ENCODE results near the gene ZNF860.
A peak's percentile ranks its signal among the peaks of the same experiment; 100 is the strongest.

Gene ZNF860

DNA sequence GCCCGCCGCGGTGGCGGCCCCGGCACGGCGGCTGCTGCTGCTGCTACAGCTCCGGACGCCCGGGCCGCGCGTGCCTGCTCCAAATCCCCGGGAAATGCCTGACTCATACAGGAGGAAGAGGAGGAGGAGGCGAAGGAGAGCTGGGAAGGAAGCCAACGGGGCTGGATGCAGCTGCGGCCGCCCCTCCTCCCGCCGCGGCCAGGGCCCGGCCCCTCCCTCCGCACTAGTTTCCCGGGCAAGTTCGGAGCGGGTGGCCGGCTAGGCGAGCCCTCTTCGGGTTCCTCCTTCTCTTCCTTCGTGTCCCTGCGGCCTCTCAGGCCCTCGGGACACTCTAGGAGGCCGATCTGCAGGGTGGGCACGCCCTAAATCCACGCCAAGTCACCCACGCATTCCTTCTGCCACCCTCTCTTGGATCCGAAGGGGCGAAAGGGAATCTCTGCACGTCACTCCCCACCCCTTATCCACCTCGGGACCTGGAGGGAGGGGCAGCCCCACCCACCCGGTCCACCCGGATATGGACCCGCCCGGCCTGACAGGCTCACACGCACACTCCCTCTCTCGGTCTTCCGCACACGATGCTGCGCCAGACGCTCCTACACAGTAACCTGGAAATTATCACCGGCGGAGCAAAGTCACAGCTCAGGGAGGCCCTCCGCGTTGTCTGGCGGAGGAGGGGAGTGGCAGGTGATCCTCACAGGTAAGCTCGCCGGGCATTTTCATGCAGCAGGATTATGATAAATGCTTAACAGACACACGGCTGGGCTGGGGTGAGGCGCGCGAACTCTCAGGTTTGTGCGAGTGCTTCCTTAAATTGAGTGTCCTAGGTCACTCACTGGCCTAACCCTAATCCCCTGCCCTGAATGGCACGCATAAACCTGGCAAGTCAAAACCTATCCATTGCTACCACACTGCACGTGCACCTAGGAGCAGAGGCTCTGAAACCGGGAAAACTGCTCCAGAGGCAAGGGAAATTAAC, at the start of gene ZNF860, which contains the start of gene OSBPL10:
TSS of gene ZNF860 (plus strand) at position 545 of the 976 bp plus-strand sequence. CDS start 7,330 bp downstream, outside the sequence.
TSS of gene OSBPL10 (minus strand) at position 57 of the 976 bp plus-strand sequence. CDS start 83 bp downstream, outside the sequence.
- DNase-seq (ENCODE audit: low read depth): peak; percentile 92

- DNase-seq (ENCODE audit: low read depth): no peak
Observed at GRCh38 chr3:31932990-31933389, 48.6 kb upstream of the ZNF860 start.

DNA sequence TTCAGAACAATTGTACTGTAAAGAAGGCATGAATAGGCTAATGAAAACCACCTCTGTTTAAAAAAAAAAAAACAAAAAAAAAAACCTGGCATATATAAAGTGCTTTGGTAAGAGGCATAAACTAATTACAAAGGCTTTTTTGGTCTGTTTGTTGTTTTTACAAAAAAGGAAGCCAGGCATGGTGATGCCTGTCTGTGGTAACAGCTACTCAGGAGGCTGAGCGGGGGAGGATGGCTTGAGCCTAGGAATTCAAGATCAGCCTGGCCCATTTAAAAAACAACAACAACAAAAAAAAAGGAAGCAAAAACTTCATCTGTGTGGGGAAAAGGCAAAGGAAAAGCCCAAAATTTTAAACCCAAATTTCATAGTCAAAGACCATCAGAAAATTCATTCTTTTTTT, 47.5 kb upstream of the ZNF860 start:
- peak; percentile 84 for DNase-seq (ENCODE audit: low read depth)

DNA sequence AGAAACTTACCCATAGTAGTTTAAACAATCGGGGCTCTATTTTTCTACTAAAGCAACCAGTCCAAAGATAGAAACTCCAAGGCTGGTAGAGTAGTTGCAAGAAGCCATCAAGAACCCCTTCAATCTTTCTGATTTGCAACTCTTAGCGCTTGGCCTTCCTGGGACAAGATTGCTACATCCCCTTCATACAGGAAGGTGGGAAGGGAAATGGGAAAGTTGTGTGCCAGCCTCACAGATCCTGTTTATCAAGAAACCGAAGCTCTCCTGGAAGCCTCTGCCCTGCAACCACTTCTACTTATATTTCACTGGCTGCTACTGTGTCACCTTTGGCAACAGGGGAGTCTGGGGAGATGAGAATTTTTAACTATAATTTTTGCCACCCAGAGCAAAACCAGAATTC, 46.7 kb upstream of the ZNF860 start:
- peak; percentile 76 for DNase-seq (ENCODE audit: low read depth)

- DNase-seq (ENCODE audit: low read depth): peak; percentile 97
Observed at GRCh38 chr3:31936420-31937060, 45.0 kb upstream of the ZNF860 start.

GRCh38 chr3:31937225-31937624, 44.3 kb upstream of the ZNF860 start:
- peak; percentile 25 for DNase-seq (ENCODE audit: low read depth)

DNA sequence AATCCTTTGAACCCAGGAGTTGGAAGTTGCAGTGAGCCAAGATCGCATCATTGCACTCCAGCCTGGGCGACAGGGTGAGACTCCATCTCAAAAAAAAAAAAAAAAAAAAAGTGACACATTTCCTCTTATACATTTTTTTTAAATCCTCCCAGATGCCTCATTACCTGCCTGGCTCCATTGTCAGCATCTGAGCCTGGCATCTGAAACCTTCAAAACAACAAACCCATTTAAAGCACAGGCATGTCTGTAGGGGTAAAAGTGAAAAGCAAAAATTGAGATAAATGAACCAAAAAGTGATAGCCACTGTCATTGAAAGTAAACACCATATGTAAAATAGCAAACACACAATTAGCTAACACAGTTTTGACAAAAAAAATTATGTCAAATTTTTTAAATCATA, 39.1 kb upstream of the ZNF860 start:
- DNase-seq (ENCODE audit: low read depth): no peak

DNA sequence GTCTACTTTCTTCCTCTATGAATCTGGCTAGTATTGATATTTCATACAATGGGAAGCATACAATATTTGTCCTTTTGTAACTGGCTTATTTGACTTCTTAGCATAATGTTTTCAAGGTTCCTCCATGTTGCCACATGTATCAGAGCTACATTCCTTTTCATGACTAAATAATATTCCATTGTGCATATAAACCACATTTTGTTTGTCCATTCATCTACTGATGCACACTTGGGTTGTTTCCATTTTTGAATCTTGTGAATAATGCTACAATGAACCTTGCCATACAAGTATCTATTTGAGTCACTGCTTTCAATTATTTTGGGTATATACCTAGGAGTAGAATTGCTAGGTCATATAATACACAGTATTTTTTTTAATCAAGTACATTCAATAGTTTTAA, 38.5 kb upstream of the ZNF860 start:
- no peak for DNase-seq (ENCODE audit: low read depth)

- no peak for DNase-seq (ENCODE audit: low read depth)
Observed at GRCh38 chr3:31945738-31946052, 35.9 kb upstream of the ZNF860 start.

DNA sequence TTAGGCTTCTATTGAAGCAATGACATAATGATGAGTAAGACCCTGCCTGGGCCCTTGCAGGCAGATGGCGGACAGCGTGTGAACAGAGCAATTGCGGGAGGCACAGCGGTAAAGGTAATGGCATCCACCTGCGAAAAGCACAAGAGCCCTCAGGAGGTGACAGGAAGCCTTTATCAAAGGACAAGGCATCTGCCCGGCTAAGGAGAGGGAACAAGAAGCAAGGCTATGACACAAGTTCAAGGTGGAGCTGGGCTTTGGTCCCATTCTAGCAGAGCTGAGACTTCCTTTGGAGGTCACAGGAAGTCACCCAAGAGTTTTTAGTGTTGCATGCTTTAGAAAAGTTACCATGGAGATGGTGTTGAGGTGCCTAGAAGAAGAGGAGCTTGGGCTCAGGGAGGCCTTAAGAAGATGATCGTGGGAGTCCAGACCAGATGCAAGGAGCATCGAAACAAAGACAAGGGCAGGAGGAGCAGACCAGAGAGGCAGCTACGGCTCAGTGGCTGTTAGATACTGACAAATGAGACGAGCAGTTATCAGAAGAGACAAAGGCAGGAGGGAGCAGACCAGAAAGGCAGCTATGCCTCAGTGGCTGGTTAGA, 35.0 kb upstream of the ZNF860 start:
- no peak for DNase-seq (ENCODE audit: low read depth)

DNA sequence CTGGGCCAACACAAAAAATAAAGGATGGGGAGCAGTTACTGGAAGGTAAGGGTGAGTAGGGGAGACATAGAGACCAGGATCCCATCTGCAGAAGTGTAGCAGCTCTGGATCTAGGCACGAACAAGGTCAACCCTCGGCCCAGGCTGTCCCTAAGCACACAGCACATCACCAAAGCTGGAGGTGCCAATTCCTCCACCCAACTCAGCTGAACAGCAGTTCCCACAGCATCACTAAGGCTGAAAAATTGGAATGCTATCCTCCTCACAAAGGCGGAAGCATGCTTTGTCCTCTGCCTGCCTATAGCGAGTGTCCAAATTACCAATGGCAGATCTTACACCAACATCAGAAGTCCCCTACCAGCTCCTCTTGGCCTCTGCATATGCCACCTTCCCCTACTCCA, 34.4 kb upstream of the ZNF860 start:
- DNase-seq (ENCODE audit: low read depth): no peak

GRCh38 chr3:31947671-31948091, 33.9 kb upstream of the ZNF860 start:
- peak; percentile 30 for DNase-seq (ENCODE audit: low read depth)

DNA sequence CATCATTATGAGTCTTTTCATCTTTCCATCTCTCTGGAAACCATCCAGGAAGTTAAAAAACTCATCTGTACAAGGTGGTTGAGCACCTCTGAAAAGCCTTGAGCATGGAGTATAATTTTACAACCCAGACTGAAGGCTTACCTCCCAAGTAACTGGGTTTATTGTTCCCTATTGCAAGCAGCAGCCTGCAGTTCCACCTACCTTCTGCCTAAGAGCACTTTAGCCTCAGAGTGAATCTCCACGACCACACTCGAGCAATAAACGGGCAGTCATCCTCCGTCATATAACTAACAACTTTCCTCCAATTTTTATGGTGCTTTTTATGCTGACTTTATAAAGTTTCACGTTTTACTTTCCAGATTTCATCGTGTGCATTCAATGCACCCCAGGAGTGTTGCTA, 33.3 kb upstream of the ZNF860 start:
- DNase-seq (ENCODE audit: low read depth): no peak

DNA sequence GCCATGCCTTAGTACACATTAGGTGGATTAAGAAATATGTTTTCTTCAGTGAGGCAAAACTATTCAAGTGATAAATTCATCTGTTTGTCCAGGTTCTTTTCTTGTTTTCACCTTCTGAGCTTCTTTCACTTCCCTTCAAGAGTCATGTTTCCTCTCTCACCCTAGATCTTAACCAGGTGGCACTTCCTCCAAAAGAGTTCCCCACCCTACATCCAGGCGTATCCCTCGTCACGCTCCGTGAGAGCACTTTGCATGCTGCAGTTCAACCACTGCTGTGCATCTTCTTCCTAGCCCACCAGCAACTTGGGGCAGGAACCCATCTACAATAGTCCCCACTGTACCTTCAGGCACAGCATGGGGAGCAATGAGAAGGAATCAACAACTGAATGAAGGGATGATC, 29.3 kb upstream of the ZNF860 start:
- DNase-seq (ENCODE audit: low read depth): no peak

GRCh38 chr3:31953091-31953490, 28.5 kb upstream of the ZNF860 start:
- no peak for DNase-seq (ENCODE audit: low read depth)

- DNase-seq (ENCODE audit: low read depth): no peak
Observed at GRCh38 chr3:31953636-31954035, 27.9 kb upstream of the ZNF860 start.

DNA sequence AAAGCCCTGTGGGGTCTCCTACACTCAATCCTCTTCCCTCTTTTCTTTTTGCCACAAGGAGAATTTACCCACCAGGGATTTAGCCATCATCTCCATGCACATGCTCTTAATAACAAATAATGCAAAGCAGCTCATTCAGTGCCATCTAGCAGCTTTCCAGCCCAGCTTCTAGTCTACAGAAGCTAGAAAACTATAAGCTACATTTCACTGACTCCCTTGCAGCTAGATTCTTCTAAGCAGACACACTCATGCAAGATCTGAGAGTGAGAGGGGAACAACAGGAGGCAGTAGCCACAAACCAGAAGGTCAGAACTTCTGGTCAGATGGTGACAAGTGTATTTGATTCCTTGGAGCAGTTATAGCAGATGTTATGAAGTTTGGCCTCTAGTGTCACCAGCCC, 26.0 kb upstream of the ZNF860 start:
- DNase-seq (ENCODE audit: low read depth): no peak

GRCh38 chr3:31957106-31957505, 24.4 kb upstream of the ZNF860 start:
- peak; percentile 81 for DNase-seq (ENCODE audit: low read depth)

- no peak for DNase-seq (ENCODE audit: low read depth)
Observed at GRCh38 chr3:31958701-31959152, 22.8 kb upstream of the ZNF860 start.

DNA sequence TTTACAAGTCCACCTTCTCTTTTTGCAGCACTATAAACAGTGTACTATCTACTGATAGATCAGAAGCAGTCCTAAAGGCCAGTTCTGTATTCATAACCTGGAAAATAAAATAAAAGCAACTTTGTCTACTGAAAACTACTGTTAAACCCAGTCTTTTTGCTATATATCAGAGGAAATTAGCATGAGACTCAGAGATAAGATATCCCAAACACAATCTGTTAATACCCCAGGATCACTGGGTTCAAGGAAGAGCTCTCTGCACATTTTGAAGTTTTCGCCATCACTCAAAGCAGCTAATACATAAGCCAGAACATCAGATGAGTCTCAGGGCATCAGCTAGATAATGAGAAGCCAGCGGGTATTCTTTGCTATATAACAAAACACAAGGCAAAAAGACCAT, 22.3 kb upstream of the ZNF860 start:
- DNase-seq (ENCODE audit: low read depth): no peak

DNA sequence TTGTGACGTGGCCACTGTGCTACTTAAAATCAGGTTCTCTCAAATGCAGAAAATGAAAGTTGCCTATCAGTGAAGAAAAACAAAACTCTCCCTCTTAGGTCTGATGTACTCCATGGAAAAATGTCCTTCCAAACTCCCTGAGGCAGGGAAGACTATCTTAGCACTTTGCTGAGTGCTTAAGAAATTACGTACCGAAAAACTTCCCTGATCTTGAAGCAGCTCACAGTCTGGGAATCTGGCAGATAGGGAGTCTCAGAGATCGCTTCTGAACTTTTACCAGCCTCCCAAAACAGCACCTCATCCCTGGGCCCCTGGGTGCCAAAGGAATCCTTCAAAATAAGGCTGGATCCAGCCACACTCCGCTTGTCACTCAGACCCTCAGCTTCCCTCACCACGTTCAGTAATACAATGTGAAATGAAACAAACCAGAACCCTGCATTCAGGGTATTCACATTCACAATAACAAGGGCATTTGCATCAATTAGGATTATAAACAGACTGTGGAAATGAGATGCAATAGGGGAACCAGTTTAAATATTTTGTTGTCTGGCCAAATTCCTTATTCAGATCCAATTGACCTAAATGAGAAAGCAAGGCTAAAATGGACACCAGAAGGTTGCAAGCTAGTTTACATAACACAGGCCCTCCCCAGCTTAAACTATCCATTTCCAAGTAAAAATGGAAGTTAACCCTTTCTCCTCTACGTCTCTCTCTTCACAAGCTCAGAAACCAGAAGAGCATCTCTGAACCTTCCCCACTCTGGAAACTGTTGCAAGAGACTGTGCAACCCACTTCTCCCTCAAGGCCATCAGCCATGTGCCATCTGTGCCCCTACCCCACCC, 21.4 kb upstream of the ZNF860 start:
- DNase-seq (ENCODE audit: low read depth): peak; percentile 51

Measured in amniotic epithelial cell (primary cell).